Stimulated activated CD4-positive, alpha-beta T cell treated with anti-CD3 and anti-CD28 coated beads, Interleukin-2, amount 100 ng/mL, for 48 hours (primary cell): ENCODE results near the gene ASXL3.

Source experiments
- DNase-seq, 2 donors: peaks; one replicate each; pipeline ENCODE4 v3.0.0-alpha.2; 2020

The ASXL3 gene

GRCh38 chr18:33733376-33733775 lies 155.4 kb downstream of the ASXL3 start:
- no peak for DNase-seq

- no peak for DNase-seq
Observed at GRCh38 chr18:33735428-33735827, 157.4 kb downstream of the ASXL3 start.

GRCh38 chr18:33741760-33742159 lies 163.7 kb downstream of the ASXL3 start:
- DNase-seq = no peak

- no peak for DNase-seq
Observed at GRCh38 chr18:33744032-33744697, 166.1 kb downstream of the ASXL3 start.

GRCh38 chr18:33745151-33745795 lies 167.3 kb downstream of the ASXL3 start:
- DNase-seq = no peak

GRCh38 chr18:33745871-33746545 lies 168.0 kb downstream of the ASXL3 start:
- no peak for DNase-seq

- DNase-seq = no peak
Observed at GRCh38 chr18:33749834-33750233, 171.8 kb downstream of the ASXL3 start.

- DNase-seq = no peak
Observed at GRCh38 chr18:33750366-33750765, 172.3 kb downstream of the ASXL3 start.

- DNase-seq = no peak
Observed at GRCh38 chr18:33751613-33752221, 173.7 kb downstream of the ASXL3 start.

- DNase-seq = no peak
Observed at GRCh38 chr18:33755391-33755790, 177.4 kb downstream of the ASXL3 start.

GRCh38 chr18:33755931-33756560 lies 178.0 kb downstream of the ASXL3 start:
- no peak for DNase-seq

GRCh38 chr18:33757037-33757436 lies 179.0 kb downstream of the ASXL3 start:
- no peak for DNase-seq

GRCh38 chr18:33761363-33761762 lies 183.3 kb downstream of the ASXL3 start:
- no peak for DNase-seq

- no peak for DNase-seq
Observed at GRCh38 chr18:33781429-33781828, 203.4 kb downstream of the ASXL3 start.
